ENCODE measurements around the gene PARP1.

GRCh38 chr1:226444901-226445300, 37.0 kb upstream of the PARP1 start:
- TF ChIP-seq CTCF (IDR thresholded peaks at IDR 0.05) = no peak
- no peak for TF ChIP-seq POLR2A (IDR thresholded peaks at IDR 0.05)
- TF ChIP-seq POLR2AphosphoS5 (IDR thresholded peaks at IDR 0.05) = no peak
- TF ChIP-seq EP300 (IDR thresholded peaks at IDR 0.05) = no peak
